ENCODE results near the gene G0S2.

The G0S2 gene

GRCh38 chr1:209648931-209649776 is 26.1 kb upstream of the G0S2 start:
- no peak for DNase-seq

GRCh38 chr1:209650454-209650853 is 24.8 kb upstream of the G0S2 start:
- no peak for DNase-seq

- DNase-seq = no peak
Observed at GRCh38 chr1:209651138-209651587, 24.0 kb upstream of the G0S2 start.

GRCh38 chr1:209652121-209652735 is 23.0 kb upstream of the G0S2 start, which contains the start of gene LAMB3:
TSS of gene LAMB3 (minus strand) at chr1:209652425. CDS start at chr1:209650944, 1,481 bp downstream.
- DNase-seq = no peak

- DNase-seq = peak; percentile 93
Observed at GRCh38 chr1:209652873-209653401, 22.3 kb upstream of the G0S2 start.

GRCh38 chr1:209653915-209654351 is 21.3 kb upstream of the G0S2 start:
- no peak for DNase-seq

- no peak for DNase-seq
Observed at GRCh38 chr1:209655411-209656231, 19.6 kb upstream of the G0S2 start.

GRCh38 chr1:209657140-209657879 is 17.9 kb upstream of the G0S2 start:
- no peak for DNase-seq

GRCh38 chr1:209657918-209658317 is 17.3 kb upstream of the G0S2 start:
- DNase-seq = no peak

- DNase-seq = no peak
Observed at GRCh38 chr1:209659909-209660308, 15.3 kb upstream of the G0S2 start.

GRCh38 chr1:209661071-209661470 is 14.1 kb upstream of the G0S2 start:
- DNase-seq = no peak

- DNase-seq = no peak
Observed at GRCh38 chr1:209662879-209663327, 12.3 kb upstream of the G0S2 start.

- no peak for DNase-seq
Observed at GRCh38 chr1:209667103-209667502, 8.1 kb upstream of the G0S2 start.

- no peak for DNase-seq
Observed at GRCh38 chr1:209667708-209668107, 7.5 kb upstream of the G0S2 start.

GRCh38 chr1:209670441-209671082 is 4.7 kb upstream of the G0S2 start:
- DNase-seq = no peak

GRCh38 chr1:209672705-209673630 is 2.2 kb upstream of the G0S2 start:
- no peak for DNase-seq

GRCh38 chr1:209673631-209674417 is 1.4 kb upstream of the G0S2 start:
- no peak for DNase-seq

- DNase-seq = no peak
Observed at GRCh38 chr1:209675565-209676154, 448 bp downstream of the G0S2 start.

GRCh38 chr1:209678981-209679539 is 3.8 kb downstream of the G0S2 start:
- no peak for DNase-seq
